DMS79 treated with DMSO at 0.1 percent for 48 hours (cell line): ENCODE data around the gene ETV3.
"Not testable (repeated sequence)": the region's sequence is repeated elsewhere in the genome, so short reads cannot be mapped to it uniquely, and the experiment has no call there.

Source experiments
- DNase-seq: peaks from one replicate; lab custom pipeline; 2025; lab: John Stamatoyannopoulos, UW

The ETV3 gene

GRCh38 chr1:157138220-157139051 lies at the start of gene ETV3:
Gene ETV3 (minus strand): TSS chr1:157138395. CDS start chr1:157136352, 2,043 bp downstream.
- DNase-seq = peak; percentile 74

- DNase-seq = no peak
These were observed 48.2 kb upstream of the ETV3 start for GRCh38 chr1:157186281-157186992.

GRCh38 chr1:157183870-157184269 lies 45.7 kb upstream of the ETV3 start:
- DNase-seq = no peak

GRCh38 chr1:157182371-157182770 lies 44.2 kb upstream of the ETV3 start:
- DNase-seq = not testable (repeated sequence)

GRCh38 chr1:157181790-157182189 lies 43.6 kb upstream of the ETV3 start:
- no peak for DNase-seq

- DNase-seq = no peak
These were observed 43.1 kb upstream of the ETV3 start for GRCh38 chr1:157181258-157181657.

- DNase-seq = no peak
These were observed 40.3 kb upstream of the ETV3 start for GRCh38 chr1:157178490-157178889.

GRCh38 chr1:157177733-157178394 lies 39.7 kb upstream of the ETV3 start:
- no peak for DNase-seq

- no peak for DNase-seq
These were observed 38.5 kb upstream of the ETV3 start for GRCh38 chr1:157176591-157177121.

- DNase-seq = no peak
These were observed 37.8 kb upstream of the ETV3 start for GRCh38 chr1:157176016-157176415.

- no peak for DNase-seq
These were observed 35.8 kb upstream of the ETV3 start for GRCh38 chr1:157173900-157174410.

- DNase-seq = not testable (repeated sequence)
These were observed 35.0 kb upstream of the ETV3 start for GRCh38 chr1:157173241-157173640.

- not testable (repeated sequence) for DNase-seq
These were observed 34.4 kb upstream of the ETV3 start for GRCh38 chr1:157172591-157172990.

- not testable (repeated sequence) for DNase-seq
These were observed 33.8 kb upstream of the ETV3 start for GRCh38 chr1:157171903-157172503.

GRCh38 chr1:157170677-157171515 lies 32.7 kb upstream of the ETV3 start:
- no peak for DNase-seq

GRCh38 chr1:157168015-157168414 lies 29.8 kb upstream of the ETV3 start:
- no peak for DNase-seq

GRCh38 chr1:157167437-157167836 lies 29.2 kb upstream of the ETV3 start:
- no peak for DNase-seq

- peak; percentile 7 for DNase-seq
These were observed 28.4 kb upstream of the ETV3 start for GRCh38 chr1:157166590-157166989.

GRCh38 chr1:157163273-157164127 lies 25.3 kb upstream of the ETV3 start:
- DNase-seq = peak; percentile 58

GRCh38 chr1:157162345-157162744 lies 24.1 kb upstream of the ETV3 start:
- no peak for DNase-seq
